GM18873 (cell line): ENCODE results near the gene CALR3.
"Not testable (repeated sequence)": the region's sequence is repeated elsewhere in the genome, so short reads cannot be mapped to it uniquely, and the experiment has no call there.

Source experiments
- ATAC-seq: cut with Tn5 transposase; IDR thresholded peaks from one replicate; pipeline ENCODE4 v1.9.1; 2021; ENCODE audit warnings: mild to moderate bottlenecking, moderate library complexity, moderate number of reproducible peaks; ENCODE audit not compliant: unreplicated experiment, low FRiP score

CALR3 gene

DNA sequence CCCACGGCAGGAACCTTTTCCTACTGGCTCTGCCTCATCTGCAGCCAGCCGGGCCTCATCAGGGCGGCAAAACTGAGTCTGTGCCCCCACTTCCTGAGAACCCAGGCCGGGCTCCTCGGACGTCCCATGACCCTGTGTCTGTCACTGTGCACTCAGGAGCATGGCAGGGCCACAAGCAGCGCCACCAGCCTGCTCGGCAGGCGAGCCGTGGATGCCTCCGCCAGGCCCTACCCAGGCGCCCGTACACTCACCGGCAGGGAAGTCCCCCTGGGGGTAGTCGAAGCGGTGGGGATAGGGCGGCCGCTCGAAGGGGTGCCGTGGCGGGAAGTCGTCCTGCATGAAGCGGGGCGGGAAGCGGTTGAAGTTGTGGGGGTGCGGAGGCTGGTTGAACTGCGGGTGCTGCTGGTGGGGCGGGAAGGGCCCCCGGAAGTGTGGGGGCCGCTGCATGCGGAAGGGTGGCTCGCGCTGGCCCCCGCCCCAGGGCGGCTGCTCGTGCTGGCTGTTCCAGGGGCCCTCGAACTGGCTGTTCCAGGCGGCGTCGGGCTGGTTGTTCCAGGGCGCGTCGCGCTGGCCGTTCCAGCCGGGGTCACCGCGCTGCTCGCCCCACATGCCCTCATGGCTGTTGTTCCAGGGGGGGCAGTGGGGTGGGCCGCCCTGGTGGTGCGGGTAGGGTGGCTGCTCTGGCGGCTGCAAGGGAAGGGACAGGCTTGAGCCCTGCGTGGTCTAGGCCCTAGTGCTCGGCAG lies 29.2 kb upstream of the CALR3 start:
- ATAC-seq: no peak

DNA sequence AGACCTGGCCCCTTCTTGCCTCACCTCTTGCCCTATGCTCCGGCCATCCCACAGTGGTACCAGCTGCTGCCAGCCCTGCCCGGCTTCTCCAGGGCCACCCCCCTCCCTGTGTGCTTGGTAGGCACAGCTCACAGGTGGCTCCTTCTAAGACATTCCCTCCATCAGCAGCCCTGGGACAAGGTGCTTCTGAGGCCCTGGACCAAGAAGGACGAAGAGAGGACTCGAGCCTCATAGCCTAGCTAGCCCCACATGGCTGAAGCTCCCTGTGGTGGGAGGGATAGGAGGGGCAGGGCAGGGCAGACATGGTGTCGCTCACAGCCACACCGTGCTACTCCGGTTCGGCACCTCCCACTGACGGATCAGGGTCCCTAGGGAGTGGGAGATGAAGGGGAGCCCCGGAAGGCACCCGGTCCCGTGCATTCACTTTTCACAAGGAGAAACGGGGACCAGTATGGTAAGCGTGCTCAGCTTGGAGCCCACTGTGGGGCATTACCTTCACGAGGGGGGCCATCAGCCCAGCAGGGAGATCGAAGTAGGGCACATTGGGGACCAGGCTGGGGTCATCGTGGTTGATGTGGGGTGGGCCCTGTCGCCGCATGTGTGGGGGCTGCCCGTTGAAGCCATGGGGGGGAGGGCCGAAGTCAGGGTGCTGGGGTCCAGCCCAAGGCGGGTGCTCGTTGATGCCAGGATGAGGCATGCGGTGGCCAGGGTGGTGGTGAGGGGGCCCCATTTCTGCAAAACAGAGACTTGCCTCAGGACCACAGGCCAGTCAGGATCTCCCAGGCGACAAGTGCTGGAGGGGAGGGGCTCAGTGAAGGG lies 26.8 kb upstream of the CALR3 start:
- ATAC-seq: no peak

DNA sequence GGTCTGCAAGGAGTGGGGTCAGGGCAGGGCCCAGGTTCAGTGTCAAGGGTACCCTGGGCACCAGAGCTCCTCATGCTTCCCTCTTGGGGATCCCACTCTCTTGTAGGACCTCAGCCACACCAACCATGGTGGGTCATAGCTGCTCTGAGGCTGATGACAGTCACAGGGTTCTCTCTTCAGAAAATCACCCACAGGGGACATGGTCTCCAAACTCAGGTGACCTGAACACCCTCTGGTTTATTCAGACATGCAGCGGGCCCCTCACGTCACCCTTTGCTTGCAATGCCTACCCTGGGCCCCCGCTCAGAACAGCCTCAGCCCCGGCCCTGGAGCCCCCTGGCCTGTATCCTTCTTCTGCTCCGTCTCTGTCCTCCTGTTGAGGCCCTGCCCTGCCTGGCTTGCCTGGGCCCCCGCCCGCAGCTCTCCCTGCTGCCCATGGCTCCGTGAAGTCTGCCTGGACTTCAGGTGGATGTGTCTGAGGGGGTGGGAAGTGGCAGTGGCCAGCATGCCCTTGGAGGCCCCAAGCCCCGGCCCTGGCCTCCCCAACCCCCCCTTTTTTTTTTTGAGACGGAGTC lies 25.8 kb upstream of the CALR3 start:
- ATAC-seq: no peak

DNA sequence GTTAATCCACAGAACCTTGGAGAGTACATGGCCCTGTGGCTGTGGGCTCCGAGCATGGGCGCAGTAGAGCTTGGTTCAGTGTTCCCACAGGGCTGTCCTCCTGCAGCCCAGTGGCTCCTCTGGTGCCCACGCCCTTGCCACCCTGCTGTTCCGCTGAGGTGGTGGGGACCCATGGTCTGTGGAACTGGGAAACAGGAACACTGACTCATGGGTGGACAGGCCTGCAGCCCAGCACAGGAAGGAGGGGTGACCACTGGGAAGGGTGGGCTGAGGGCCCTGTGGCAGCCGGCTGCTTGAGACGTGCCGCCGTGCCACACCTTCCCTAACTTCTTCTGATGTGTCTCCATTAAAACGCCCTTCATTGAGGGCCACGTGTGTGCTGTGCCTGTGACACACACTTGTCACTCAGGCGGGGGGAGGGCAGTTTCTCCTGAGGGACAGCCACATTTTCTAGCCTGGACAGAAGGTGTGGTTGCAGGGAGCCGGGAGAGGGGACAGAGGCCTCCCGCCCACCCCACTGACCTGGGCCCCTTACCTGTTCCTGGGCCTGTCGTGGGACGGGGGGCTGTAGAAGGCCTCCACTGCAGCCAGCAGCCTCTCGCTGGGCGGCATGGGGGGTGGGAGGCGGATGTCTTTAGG lies 25.1 kb upstream of the CALR3 start:
- ATAC-seq: no peak

DNA sequence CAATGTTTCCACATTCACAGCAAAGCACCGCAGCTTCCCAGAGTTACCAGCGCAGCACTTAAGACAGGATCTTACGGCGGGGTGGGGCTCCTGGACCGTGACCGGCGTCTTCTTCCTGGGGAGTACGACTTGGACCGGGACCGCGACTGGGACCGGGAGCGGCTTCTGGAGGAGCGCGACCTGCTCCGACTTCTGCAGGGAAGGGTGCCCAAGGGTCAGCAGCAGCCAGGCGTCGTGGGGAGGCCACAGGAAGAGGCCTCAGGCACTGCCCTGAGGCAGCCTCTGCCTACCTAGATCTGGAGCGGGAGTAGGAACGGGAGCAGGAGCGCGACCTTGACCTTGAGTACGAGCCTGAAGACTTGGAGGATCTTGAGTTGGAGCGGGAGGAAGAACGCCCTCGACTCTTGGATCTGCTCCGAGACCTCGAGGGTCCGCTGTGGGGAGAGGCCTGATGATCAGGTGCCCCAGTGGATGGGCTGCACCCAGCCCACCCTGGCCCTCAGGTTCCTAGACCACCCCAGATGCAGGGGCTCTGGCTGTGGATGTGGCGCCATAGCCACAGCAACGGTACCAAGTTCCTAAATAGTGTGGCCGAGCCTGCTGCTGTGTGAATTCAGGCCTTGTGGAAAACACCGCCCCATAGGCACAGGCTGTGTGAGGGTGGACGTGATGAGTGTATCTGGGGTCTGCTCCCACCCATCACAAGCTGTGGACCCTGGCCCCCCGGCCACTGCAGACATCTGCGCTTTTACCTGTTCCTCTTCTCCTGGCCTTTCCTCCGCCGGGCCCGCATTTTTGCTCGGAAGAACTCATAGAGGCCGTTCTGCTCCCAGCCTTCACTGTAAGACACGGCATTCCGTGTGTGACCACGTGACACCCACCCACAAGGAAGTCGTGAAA lies 24.4 kb upstream of the CALR3 start:
- ATAC-seq: no peak

DNA sequence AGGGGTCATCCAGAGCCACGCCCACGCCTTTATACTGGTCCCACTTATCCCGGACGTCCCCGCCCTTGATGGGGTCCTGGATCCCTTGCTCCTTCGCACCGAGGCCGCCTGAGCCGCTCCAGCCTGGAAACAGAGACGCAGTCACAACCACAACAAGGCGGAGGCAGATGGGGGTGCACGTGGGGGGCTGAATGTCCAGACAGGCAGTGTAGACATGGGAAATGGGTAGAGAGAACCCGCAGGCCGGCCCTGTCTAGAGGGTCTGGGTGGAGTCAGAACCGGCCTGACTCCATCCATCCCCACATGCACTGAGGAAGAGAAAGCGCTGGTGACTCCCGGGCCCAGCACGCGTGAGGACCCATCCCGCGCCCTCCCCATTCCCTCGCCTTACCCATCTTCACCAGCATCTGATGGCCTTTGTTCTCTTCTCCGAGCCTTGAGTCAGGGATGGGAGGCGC lies 23.3 kb upstream of the CALR3 start:
- no peak for ATAC-seq

DNA sequence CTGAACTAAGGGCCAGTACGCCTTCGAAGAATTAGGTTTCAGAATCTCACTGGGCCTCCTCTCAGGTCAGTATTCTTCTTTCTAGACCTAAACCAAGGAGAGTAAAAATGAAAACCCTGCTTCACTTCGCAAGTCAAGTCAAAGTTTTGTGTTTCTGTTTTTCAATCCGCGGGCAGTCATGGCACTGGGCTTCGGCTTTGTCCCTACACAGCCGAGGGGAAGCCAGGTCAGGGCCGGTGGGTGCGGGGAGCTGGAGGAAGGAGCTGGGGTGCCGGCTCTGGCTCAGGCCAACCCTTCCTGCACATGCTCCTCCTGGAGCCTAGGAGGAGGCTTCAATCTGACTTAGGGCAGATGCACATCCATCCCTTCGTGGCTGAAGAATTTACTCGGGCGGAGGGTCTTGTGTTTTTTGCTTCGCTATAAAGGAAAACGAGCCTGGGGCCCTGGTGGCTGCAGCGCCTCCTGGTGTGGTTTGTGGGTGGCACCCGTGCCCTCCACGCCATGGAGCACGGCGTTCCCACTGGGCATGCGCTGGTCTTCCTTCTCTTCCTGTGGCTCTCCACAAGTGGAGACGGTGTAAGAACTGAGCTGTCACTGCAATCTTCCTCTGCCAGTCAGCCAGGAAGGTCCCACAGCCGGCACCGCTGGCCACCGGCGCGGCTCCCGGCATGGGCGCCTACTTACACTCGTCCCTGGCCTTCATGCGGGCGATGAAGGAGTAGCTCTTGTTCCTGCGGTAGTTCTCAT lies 22.7 kb upstream of the CALR3 start:
- ATAC-seq: no peak

DNA sequence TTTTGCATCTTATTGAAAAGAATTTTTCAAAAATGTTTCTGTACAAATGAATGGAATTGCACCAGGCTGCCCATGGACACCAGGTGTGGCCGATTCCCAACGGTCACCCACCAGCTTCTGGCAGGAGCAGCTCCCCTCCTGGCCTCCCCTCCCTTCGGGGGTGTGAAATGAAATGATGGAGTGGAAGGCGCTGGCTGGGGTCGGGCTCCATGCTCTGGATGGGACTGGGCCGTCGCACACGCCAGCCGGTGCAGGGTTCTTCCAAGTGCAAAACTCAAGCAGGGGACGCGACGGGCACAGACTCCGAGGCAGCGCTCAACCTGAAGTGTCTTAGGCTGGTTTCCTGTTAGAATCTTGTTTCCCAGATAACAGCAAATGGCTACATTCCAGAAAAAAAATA lies 22.1 kb upstream of the CALR3 start:
- no peak for ATAC-seq

DNA sequence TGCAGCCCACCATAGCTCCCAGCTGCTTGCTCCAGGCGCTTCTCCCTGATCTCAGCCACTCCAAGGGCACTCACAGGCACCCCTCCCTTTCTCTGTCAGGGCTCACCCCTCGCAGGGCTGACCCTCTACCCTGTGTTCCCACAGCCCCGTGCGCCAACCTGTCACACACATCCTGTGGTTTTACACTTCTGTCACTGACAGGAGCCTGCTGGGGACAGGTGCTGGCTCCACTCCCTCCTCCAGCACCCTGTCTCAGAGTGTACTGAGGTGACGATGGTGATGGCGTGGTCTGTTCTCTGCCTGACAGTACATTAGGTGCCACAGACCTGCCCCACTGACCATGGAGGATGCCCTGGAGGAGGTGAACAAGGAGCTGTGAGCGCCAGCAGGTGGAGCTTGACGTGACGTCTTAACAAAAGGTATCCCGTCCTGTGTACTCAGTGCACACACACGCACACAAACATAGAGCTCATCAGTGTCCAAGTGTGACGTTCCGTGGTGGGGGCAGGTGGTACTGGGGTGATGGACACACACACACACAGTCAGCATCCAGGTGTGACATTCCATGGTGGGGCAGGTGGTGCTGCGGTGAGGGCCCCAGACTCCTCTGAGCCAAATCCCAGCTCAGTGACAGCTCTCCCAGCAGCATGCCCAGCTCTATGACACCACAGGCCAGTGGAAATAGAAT lies 21.1 kb upstream of the CALR3 start:
- ATAC-seq: no peak

DNA sequence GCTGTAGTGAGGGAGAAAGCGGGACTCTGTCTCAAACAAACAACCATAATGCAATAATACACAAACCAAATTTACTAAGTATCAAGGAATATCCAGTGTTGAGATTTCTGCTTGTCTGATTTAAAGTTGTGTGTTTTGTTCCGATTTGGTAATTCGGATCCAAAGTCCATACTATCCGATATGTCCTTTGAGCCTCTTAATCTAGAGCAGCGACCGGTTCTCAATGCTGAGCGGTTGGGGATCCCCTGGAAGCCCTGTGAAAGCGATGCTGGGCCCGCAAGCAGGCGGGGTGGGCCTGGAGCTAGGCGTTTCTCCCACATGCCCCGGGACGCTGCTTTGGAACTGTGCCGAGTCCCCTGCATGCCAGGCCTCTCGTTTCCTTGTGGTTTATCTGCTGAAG lies 20.4 kb upstream of the CALR3 start:
- no peak for ATAC-seq

DNA sequence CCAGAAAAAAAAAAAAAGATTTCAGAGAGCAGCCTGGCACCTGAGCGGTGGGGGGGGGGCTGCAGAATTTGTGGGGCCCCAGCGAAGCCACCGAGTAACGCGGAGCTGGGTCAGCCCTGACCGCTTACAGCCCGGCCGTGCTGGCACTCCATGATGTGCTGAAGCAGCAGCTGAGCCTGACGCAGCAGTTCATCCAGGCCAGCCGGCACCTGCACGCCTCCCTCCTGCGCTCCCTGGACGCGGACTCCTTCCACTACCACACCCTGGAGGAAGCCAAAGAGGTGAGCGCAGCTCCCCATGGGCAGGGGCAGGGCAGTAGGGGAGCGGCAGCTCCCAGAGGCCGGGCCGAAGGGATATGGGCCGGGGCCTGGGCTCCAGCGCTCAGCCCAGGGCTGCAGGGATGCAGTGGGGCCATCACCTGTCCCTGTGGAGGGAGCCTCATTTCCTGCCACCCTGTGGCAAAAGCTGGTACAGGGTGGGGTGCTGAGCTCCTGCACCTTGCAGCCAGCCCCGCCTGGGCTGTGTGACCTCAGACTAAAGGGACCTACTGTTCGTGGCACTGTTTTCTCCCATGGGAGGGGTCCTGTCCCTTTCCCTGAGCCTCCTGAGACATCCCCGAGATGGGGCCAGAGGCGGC lies 18.5 kb upstream of the CALR3 start:
- no peak for ATAC-seq

DNA sequence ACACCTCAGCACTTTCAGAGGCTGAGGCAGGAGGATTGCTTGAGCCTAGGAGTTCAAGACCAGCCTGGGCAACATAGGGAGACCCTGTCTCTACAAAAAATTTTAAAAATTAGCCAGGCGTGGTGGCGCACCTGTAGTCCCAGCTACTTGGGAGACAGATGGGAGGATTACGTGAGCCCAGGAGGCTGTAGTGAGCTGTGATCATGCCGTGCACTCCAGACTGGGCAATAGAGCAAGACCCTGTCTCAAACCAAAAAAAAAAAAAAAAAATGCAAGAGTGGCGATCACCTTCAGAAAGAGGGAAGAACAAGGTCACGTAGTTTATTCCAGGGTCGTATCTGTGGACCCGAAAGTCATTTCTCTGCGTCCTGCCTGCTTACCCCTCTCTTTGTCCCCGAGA lies 16.6 kb upstream of the CALR3 start:
- not testable (repeated sequence) for ATAC-seq

DNA sequence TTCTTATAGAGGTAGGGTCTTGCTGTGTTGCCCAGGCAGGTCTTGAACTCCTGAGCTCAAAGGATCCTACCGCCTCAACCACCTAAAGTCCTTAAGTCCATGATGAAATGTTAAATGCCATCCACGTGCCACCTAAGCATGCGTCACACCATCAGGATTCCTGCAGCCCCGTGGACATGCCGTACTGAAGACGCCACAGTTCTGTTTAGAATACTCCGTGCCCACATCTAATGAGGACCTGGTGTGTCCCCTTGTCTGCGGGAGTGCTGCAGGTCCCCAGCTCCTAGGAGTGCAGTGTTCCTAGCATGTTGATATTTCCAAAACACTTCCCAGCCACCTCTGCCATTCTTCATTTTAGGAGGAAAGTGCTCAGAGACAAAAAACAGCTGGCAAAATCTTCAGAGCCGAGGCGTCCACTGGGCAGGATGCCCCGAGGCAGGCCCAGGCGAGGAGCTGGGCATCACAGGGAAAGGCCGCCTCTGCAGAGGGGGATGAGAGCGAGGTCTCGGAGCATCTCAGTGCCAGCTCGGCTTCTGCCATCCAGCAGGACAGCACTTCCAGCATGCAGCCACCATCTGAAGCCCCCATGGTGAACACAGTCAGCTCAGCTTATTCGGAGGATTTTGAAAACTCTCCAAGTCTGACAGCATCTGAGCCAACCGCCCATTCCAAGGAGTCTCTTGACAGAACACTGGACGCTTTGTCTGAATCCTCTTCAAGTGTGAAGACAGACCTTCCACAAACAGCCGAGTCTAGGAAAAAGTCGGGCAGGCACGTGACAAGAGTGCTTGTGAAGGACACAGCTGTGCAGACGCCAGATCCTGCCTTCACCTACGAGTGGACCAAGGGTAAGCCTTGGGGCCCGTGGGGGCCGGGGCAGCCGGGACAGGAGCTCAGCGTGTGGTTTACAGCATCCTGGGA lies 13.4 kb upstream of the CALR3 start:
- ATAC-seq: no peak

DNA sequence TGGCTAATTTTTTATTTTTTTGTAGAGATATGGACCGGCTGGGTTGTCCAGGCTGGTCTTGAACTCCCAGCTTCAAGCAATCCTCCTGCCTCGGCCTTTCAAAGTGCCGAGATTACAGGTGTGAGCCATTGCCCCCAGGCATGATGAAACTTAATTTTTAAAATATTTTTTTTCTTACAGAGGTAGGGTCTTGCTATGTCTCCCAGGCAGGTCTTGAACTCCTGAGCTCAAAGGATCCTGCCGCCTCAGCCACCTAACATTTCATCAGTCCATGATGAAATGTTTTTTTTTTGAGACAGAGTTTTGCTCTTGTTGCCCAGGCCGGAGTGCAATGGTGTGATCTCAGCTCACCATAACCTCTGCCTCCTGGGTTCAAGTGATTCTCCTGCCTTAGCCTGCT lies 12.6 kb upstream of the CALR3 start:
- no peak for ATAC-seq

DNA sequence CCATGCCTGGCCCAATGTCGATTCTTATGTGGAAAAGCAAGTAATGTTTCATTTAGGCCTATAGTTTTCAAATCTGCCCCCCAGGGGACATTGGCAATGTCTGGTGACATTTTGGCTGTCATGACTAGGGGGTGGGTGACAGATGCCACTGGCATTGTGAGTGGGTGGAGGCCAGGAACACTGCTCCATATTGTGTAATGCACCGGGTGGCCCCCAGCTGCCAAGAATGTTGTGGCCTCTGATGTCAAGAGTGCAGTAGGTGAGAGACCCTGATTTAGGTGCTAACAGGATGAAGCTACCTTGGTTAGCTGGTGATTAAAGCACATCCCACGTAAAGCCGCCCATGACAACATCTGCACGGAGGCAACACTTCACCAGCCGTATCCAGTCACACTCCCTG lies 11.0 kb upstream of the CALR3 start:
- ATAC-seq: no peak

DNA sequence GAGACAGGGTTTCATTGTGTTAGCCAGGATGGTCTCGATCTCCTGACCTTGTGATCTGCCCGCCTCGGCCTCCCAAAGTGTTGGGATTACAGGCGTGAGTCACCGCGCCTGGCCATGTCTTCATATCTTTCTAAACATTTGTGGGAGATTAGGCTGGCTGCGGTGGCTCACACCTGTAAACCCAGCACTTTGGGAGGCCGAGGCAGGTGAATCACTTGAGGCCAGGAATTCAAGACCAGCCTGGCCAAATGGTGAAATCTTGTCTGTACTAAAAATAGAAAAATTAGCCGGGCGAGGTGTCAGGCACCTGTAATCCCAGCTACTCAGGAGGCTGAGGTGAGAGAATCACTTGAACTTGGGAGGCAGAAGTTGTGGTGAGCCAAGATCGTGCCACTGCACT lies 10.2 kb upstream of the CALR3 start:
- not testable (repeated sequence) for ATAC-seq

DNA sequence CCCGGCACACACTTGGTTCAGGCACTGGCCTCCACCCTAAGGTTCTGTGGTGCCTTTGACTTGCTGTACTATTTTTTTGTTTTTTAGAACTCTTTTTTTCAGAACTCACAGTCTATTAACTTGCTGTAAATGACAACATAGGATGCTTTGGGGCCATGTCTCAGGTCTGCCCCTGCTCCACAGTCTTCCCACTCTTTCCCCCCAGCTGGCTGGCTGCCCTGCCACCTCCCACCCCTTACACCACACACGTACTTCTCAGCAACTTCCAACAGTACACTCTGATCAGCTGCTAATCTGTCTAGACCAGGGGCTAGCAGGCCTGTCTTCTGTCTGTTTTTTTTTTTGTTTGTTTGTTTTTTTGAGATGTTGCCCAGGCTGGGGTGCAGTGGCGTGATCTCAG lies 8.3 kb upstream of the CALR3 start:
- ATAC-seq: no peak
